GM12878 (cell line): ENCODE data around the gene LHFPL2. TPM values are rescaled to one million over a fixed set of nuclear protein-coding genes. Genes with fewer than 3 reads are reported as not detected.
A peak's percentile ranks its signal among the peaks of the same experiment; 100 is the strongest.

Source experiments
- BACH1 ChIP-seq: fragments of 450-650 bp; IDR thresholded peaks from 2 replicates; pipeline ENCODE4 v1.6.1; 2017; ENCODE audit warnings: mild to moderate bottlenecking, borderline replicate concordance
- CREM ChIP-seq: IDR thresholded peaks from 2 replicates; pipeline ENCODE4 v1.6.1; 2014; ENCODE audit warnings: antibody characterized with exemption, low read depth
- FOS ChIP-seq: IDR thresholded peaks from 3 replicates; pipeline ENCODE4 v1.6.1; 2011; ENCODE audit warnings: borderline replicate concordance; ENCODE audit not compliant: insufficient read length; ENCODE audit errors: extremely low read depth
- HDGF ChIP-seq: fragments of 450-650 bp; IDR thresholded peaks from 2 replicates; pipeline ENCODE4 v1.6.1; 2016; ENCODE audit warnings: antibody characterized with exemption
- IKZF2 ChIP-seq, 2 experiments: fragments of 450-650 bp; IDR thresholded peaks; 2 replicates each; pipeline ENCODE4 v1.6.1; 2017; ENCODE audit warnings: mild to moderate bottlenecking in 2 of 2, moderate library complexity in 2 of 2
- NKRF ChIP-seq: fragments of 450-650 bp; conservative IDR thresholded peaks from 2 replicates; pipeline ENCODE4 v1.6.1; 2017; ENCODE audit warnings: mild to moderate bottlenecking, moderate library complexity
- NRF1 ChIP-seq: conservative IDR thresholded peaks from 2 replicates; pipeline ENCODE4 v1.6.1; 2011; ENCODE audit warnings: mild to moderate bottlenecking, low read depth, low read length, improper control_type of control experiment
- RAD51 ChIP-seq: fragments of 450-650 bp; IDR thresholded peaks from 2 replicates; pipeline ENCODE4 v1.6.1; 2016; ENCODE audit warnings: moderate library complexity, mild to moderate bottlenecking, inconsistent platforms
- SKIL ChIP-seq: fragments of 450-650 bp; IDR thresholded peaks from 2 replicates; pipeline ENCODE4 v1.6.1; 2017; ENCODE audit warnings: mild to moderate bottlenecking, low read depth, inconsistent platforms; ENCODE audit not compliant: poor library complexity, severe bottlenecking
- SREBF2 ChIP-seq: IDR thresholded peaks from 2 replicates; pipeline ENCODE4 v1.6.1; 2012; ENCODE audit warnings: mild to moderate bottlenecking, low read length
- SUZ12 ChIP-seq: fragments of 200-600 bp; sonication (generic); IDR thresholded peaks from one replicate; pipeline ENCODE4 v1.6.1; 2018; ENCODE audit warnings: antibody characterized with exemption, mild to moderate bottlenecking; ENCODE audit not compliant: unreplicated experiment
- TBL1XR1 ChIP-seq: IDR thresholded peaks from 2 replicates; pipeline ENCODE4 v1.6.1; 2012; ENCODE audit warnings: low read depth, low read length, improper control_type of control experiment
- YBX1 ChIP-seq: fragments of 450-650 bp; IDR thresholded peaks from 2 replicates; pipeline ENCODE4 v1.6.1; 2016; ENCODE audit warnings: antibody characterized with exemption
- ZNF24 ChIP-seq: fragments of 450-650 bp; IDR thresholded peaks from 2 replicates; pipeline ENCODE4 v1.6.1; 2017; ENCODE audit warnings: antibody characterized with exemption, mild to moderate bottlenecking
- ZNF592 ChIP-seq: fragments of 450-650 bp; IDR thresholded peaks from 2 replicates; pipeline ENCODE4 v1.6.1; 2017; ENCODE audit warnings: mild to moderate bottlenecking, moderate library complexity
- polyA plus RNA-seq, 11 experiments: library from polyadenylated mRNA; depleted of rRNA in 4 of 11; unstranded in 6 of 11; stranded (reverse) in 5 of 11; fragments of >200 nt; fragmentation: Nextera tagmentation in 4 of 11; fragmentation: Illumina TruSeq in 1 of 11; extraction: Ambion mirVana in 4 of 11; extraction: Trizol in 1 of 11; gene quantifications; 1 replicate in 1 of 11; 2 replicates in 10 of 11; pipeline versions ENCODE4 v1.2.1 to v1.2.3, GENCODE V29; 2011 to 2016; ENCODE audit warnings: inconsistent platforms in 2 of 11, missing spikeins in 2 of 11, low read depth in 1 of 11
- total RNA-seq, 4 experiments: library from RNA; depleted of rRNA in 3 of 4; stranded (reverse); fragments of >200 nt in 3 of 4; fragmentation: Illumina TruSeq in 1 of 4; extraction: Trizol in 1 of 4; gene quantifications; 2 replicates each; pipeline versions ENCODE4 v1.2.1 to v1.2.3, GENCODE V29; 2013 to 2021
- TF ChIP-seq, protein P1 (sequence below): fragments of 450-650 bp; IDR thresholded peaks from 2 replicates; pipeline ENCODE4 v1.6.1; 2017; ENCODE audit warnings: borderline replicate concordance
- TF ChIP-seq, protein P2 (sequence below), 3 experiments: IDR thresholded peaks in 2 of 3; conservative IDR thresholded peaks in 1 of 3; 2 replicates each; pipeline ENCODE4 v1.5.1; 2011; ENCODE audit warnings: low read depth in 3 of 3, low read length in 3 of 3, mild to moderate bottlenecking in 3 of 3, control low read depth in 2 of 3, moderate library complexity in 2 of 3, inconsistent platforms in 1 of 3, mixed read lengths in 1 of 3; ENCODE audit not compliant: control insufficient read depth in 2 of 3, insufficient read depth in 1 of 3; ENCODE audit errors: extremely low read depth in 1 of 3

LHFPL2 gene
- total and polyA plus RNA-seq, 10 of the 15 experiments (the other 5 are each of a cell fraction or from before 2014, with no cell fraction given) = 4.1 to 21.8 (median 12.5) TPM

GRCh38 chr5:78483809-78484521 lies 164.6 kb downstream of the LHFPL2 start (continued):
- TF ChIP-seq SREBF2 (no peak), HDGF (no peak), RAD51 (no peak), NRF1 (no peak), TBL1XR1 (no peak), CREM (no peak), NKRF (no peak), ZNF24 (no peak), ZNF592 (no peak), SUZ12 (no peak), BACH1 (no peak), FOS (no peak), IKZF2 (IDR thresholded peaks at IDR 0.05) (peak; percentile 85 to 88; a peak in 3 of 4 replicates), SKIL (no peak), YBX1 (no peak)
- TF ChIP-seq, protein P1, sequence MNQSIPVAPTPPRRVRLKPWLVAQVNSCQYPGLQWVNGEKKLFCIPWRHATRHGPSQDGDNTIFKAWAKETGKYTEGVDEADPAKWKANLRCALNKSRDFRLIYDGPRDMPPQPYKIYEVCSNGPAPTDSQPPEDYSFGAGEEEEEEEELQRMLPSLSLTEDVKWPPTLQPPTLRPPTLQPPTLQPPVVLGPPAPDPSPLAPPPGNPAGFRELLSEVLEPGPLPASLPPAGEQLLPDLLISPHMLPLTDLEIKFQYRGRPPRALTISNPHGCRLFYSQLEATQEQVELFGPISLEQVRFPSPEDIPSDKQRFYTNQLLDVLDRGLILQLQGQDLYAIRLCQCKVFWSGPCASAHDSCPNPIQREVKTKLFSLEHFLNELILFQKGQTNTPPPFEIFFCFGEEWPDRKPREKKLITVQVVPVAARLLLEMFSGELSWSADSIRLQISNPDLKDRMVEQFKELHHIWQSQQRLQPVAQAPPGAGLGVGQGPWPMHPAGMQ = no peak
- TF ChIP-seq, protein P2, sequence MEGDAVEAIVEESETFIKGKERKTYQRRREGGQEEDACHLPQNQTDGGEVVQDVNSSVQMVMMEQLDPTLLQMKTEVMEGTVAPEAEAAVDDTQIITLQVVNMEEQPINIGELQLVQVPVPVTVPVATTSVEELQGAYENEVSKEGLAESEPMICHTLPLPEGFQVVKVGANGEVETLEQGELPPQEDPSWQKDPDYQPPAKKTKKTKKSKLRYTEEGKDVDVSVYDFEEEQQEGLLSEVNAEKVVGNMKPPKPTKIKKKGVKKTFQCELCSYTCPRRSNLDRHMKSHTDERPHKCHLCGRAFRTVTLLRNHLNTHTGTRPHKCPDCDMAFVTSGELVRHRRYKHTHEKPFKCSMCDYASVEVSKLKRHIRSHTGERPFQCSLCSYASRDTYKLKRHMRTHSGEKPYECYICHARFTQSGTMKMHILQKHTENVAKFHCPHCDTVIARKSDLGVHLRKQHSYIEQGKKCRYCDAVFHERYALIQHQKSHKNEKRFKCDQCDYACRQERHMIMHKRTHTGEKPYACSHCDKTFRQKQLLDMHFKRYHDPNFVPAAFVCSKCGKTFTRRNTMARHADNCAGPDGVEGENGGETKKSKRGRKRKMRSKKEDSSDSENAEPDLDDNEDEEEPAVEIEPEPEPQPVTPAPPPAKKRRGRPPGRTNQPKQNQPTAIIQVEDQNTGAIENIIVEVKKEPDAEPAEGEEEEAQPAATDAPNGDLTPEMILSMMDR (IDR thresholded peaks at IDR 0.05 in 2 of 3, conservative IDR thresholded peaks at IDR 0.05 in 1 of 3; ENCODE audit: control insufficient read depth in 2 of 3, extremely low read depth in 1 of 3, insufficient read depth in 1 of 3, low read depth in 3 of 3, low read length in 3 of 3) = no peak
